Osteoblast (primary cell): ENCODE measurements around the gene GATC. TPM values are rescaled to one million over a fixed set of nuclear protein-coding genes. Genes with fewer than 3 reads are reported as not detected.

ENCODE experiments used
- DNase-seq: peaks from one replicate; pipeline ENCODE4 v3.0.0; 2011; ENCODE audit warnings: low spot score, mixed read lengths; ENCODE audit not compliant: insufficient read length; ENCODE audit errors: missing footprints
- H2AFZ ChIP-seq: 2 replicates; pipeline ENCODE4 v1.6.0; 2011; ENCODE audit warnings: mild to moderate bottlenecking, low read length
- H3K27ac ChIP-seq: 2 replicates; pipeline ENCODE4 v1.5.1; 2011; ENCODE audit warnings: mild to moderate bottlenecking, low read depth, low read length, moderate library complexity
- H3K27me3 ChIP-seq: 2 replicates; pipeline ENCODE4 v1.6.0; 2012; ENCODE audit warnings: mild to moderate bottlenecking, control low read depth, inconsistent platforms, low read length, moderate library complexity; ENCODE audit not compliant: insufficient read depth
- H3K36me3 ChIP-seq: 2 replicates; pipeline ENCODE4 v1.5.1; 2011; ENCODE audit warnings: mild to moderate bottlenecking, low read length, control low read depth, moderate library complexity; ENCODE audit not compliant: insufficient read depth
- H3K4me1 ChIP-seq: 2 replicates; pipeline ENCODE4 v1.5.1; 2011; ENCODE audit warnings: mild to moderate bottlenecking, low read length, control low read depth, moderate library complexity; ENCODE audit not compliant: insufficient read depth
- H3K4me2 ChIP-seq: 2 replicates; pipeline ENCODE4 v1.6.0; 2011; ENCODE audit warnings: mild to moderate bottlenecking, low read length; ENCODE audit not compliant: insufficient read depth
- H3K4me3 ChIP-seq: fragments of 200-600 bp; sonication (generic); 3 replicates; pipeline ENCODE4 v1.5.1; 2012; ENCODE audit warnings: mild to moderate bottlenecking, low read length, inconsistent platforms; ENCODE audit not compliant: insufficient read depth
- H3K79me2 ChIP-seq: 2 replicates; pipeline ENCODE4 v1.6.0; 2012; ENCODE audit warnings: mild to moderate bottlenecking, low read length, control low read depth, inconsistent platforms; ENCODE audit not compliant: insufficient read depth
- H3K9me3 ChIP-seq: 2 replicates; pipeline ENCODE4 v1.5.1; 2011; ENCODE audit warnings: low read depth, low read length, control low read depth
- H4K20me1 ChIP-seq: 2 replicates; pipeline ENCODE4 v1.6.0; 2012; ENCODE audit warnings: mild to moderate bottlenecking, low read length, control low read depth; ENCODE audit not compliant: insufficient read depth
- small RNA-seq: library from RNA; depleted of rRNA; stranded (forward); fragments of <200 nt; gene quantifications from one replicate; pipeline ENCODE3, GENCODE V24; 2012
- total RNA-seq: library from RNA; depleted of rRNA; stranded (reverse); fragments of >200 nt; gene quantifications from 2 replicates; pipeline ENCODE4 v1.2.3, GENCODE V29; 2012
- TF ChIP-seq, protein P1 (sequence below): IDR thresholded peaks from 2 replicates; pipeline ENCODE4 v1.5.1; 2011; ENCODE audit warnings: mild to moderate bottlenecking, low read depth, low read length, moderate library complexity; ENCODE audit errors: extremely low read depth

Gene GATC
- total RNA-seq, 1 donor: 14.5 TPM

DNA sequence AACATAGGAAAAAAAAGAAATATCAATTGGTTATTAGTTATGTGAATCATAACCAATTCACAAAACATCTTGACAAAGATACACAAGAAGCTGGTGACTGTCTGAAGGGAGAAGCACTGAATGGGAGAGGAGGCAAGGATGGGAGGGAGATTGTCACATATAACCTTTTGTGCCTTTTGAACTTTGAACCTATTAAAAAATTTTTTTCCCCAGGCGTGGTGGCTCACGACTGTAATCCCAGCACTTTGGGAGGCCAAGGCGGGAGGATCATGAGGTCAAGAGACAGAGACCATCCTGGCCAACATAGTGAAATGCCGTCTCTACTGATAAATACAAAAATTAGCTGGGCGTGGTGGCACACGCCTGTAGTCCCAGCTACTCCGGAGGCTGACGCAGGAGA lies 62.3 kb downstream of the GATC start:
- Histone ChIP-seq H3K4me1 (no peaks in the 10 kb centered on the region), H3K9me3 (no peaks in the 10 kb centered on the region), H3K79me2 (no peaks in the 10 kb centered on the region), H3K27ac (no peak overlapping the region), H4K20me1 (no peaks in the 10 kb centered on the region), H3K4me2 (no peak overlapping the region), H3K36me3 (peaks cover 20% of the 10 kb centered on the region), H3K4me3 (no peak overlapping the region), H3K27me3 (no peaks in the 10 kb centered on the region), H2AFZ (no peak overlapping the region)
- TF ChIP-seq, protein P1, sequence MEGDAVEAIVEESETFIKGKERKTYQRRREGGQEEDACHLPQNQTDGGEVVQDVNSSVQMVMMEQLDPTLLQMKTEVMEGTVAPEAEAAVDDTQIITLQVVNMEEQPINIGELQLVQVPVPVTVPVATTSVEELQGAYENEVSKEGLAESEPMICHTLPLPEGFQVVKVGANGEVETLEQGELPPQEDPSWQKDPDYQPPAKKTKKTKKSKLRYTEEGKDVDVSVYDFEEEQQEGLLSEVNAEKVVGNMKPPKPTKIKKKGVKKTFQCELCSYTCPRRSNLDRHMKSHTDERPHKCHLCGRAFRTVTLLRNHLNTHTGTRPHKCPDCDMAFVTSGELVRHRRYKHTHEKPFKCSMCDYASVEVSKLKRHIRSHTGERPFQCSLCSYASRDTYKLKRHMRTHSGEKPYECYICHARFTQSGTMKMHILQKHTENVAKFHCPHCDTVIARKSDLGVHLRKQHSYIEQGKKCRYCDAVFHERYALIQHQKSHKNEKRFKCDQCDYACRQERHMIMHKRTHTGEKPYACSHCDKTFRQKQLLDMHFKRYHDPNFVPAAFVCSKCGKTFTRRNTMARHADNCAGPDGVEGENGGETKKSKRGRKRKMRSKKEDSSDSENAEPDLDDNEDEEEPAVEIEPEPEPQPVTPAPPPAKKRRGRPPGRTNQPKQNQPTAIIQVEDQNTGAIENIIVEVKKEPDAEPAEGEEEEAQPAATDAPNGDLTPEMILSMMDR: no peak
- DNase-seq: no peak

Small RNA genes within 50 kb of the gene (small RNA-seq; reads per million reads assigned to genes)
- not detected for gene RF00019

Other genes starting within 250 kb of the GATC start
- 2,042 and 2,075 TPM in 2 replicates for gene RPLP0, start 245.3 kb upstream of the GATC start, total RNA-seq
- gene PXN, start 180.7 kb upstream of the GATC start, total RNA-seq: 41.6 and 46.3 TPM in 2 replicates
- gene RNU4-2, start 154.5 kb upstream of the GATC start, total RNA-seq: under 0.01 TPM in 2 replicates
- gene RNU4-1, start 153.2 kb upstream of the GATC start, total RNA-seq: under 0.01 TPM in 2 replicates
- gene SIRT4, start 144.1 kb upstream of the GATC start, total RNA-seq: 1.1 and 1.2 TPM in 2 replicates
- gene PLA2G1B, start 118.7 kb upstream of the GATC start, total RNA-seq: not detected in 2 replicates
- gene MSI1, start 77.3 kb upstream of the GATC start, total RNA-seq: under 0.01 TPM in 2 replicates
- 224 and 256 TPM in 2 replicates for gene COX6A1, start 8.3 kb upstream of the GATC start, total RNA-seq
- 19.2 and 19.9 TPM in 2 replicates for gene TRIAP1, start 60 bp upstream of the GATC start, total RNA-seq
- 103 and 107 TPM in 2 replicates for gene SRSF9, start 23.3 kb downstream of the GATC start, total RNA-seq
- gene DYNLL1, start 49.7 kb downstream of the GATC start, total RNA-seq: 162 and 168 TPM in 2 replicates
- gene COQ5, start 82.7 kb downstream of the GATC start, total RNA-seq: 15.2 and 19.2 TPM in 2 replicates
- 117 and 122 TPM in 2 replicates for gene RNF10, start 87.9 kb downstream of the GATC start, total RNA-seq
- 19.4 and 26.8 TPM in 2 replicates for gene POP5, start 135.0 kb downstream of the GATC start, total RNA-seq
- not detected in 2 replicates for gene CABP1, start 194.2 kb downstream of the GATC start, total RNA-seq
- 85.2 and 89.8 TPM in 2 replicates for gene MLEC, start 240.7 kb downstream of the GATC start, total RNA-seq